IPS-20b (cell line): ENCODE data around the gene PAGE2.
"Not testable (repeated sequence)": the region's sequence is repeated elsewhere in the genome, so short reads cannot be mapped to it uniquely, and the experiment has no call there.

Experiments
- H3K27ac ChIP-seq: one replicate; pipeline ENCODE4 v1.5.1; 2013; ENCODE audit warnings: low read length
- H3K27me3 ChIP-seq: 2 replicates; pipeline ENCODE4 v1.6.1; 2013; ENCODE audit warnings: mild to moderate bottlenecking, low read length, inconsistent platforms; ENCODE audit not compliant: insufficient read depth
- H3K36me3 ChIP-seq: 2 replicates; pipeline ENCODE4 v1.6.1; 2013; ENCODE audit warnings: low read depth, mild to moderate bottlenecking, inconsistent platforms, low read length, moderate library complexity; ENCODE audit not compliant: insufficient read depth
- H3K4me1 ChIP-seq: 2 replicates; pipeline ENCODE4 v1.6.1; 2013; ENCODE audit warnings: mild to moderate bottlenecking, control low read depth, inconsistent platforms, low read length, moderate library complexity; ENCODE audit not compliant: insufficient read depth
- H3K4me3 ChIP-seq: 2 replicates; pipeline ENCODE4 v1.5.1; 2013; ENCODE audit warnings: mild to moderate bottlenecking, low read length, inconsistent platforms
- H3K9ac ChIP-seq: 2 replicates; pipeline ENCODE4 v1.6.1; 2013; ENCODE audit warnings: low read depth, mild to moderate bottlenecking, inconsistent platforms, low read length, moderate library complexity
- H3K9me3 ChIP-seq: 2 replicates; pipeline ENCODE4 v1.6.1; 2013; ENCODE audit warnings: mild to moderate bottlenecking, low read depth, low read length, inconsistent platforms; ENCODE audit not compliant: insufficient read depth

The PAGE2 gene

DNA sequence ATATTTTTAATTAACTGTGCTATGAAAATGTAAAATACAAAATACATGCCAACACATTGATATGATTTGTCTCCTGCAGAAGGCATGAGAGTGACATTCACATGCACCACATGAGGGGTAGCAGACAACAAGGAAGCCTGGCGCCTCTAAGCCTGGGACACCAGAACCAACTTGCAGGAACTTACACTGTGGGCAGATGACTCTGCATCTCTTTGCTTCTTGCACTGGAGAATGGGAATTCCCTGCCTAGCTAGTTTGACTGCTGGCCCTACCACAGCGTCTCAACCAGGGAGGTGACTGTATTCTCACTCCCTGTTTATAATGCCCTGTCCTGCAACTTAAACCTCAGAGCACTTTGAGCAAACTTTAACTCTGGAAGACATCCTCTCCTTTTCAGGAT, 40.5 kb downstream of the PAGE2 start:
- Histone ChIP-seq H3K4me1 (no peaks in the 10 kb centered on the region), H3K9me3 (no peaks in the 10 kb centered on the region), H3K36me3 (no peaks in the 10 kb centered on the region), H3K9ac (no peak overlapping the region), H3K27ac (no peak overlapping the region), H3K4me3 (no peak overlapping the region), H3K27me3 (no peaks in the 10 kb centered on the region)

DNA sequence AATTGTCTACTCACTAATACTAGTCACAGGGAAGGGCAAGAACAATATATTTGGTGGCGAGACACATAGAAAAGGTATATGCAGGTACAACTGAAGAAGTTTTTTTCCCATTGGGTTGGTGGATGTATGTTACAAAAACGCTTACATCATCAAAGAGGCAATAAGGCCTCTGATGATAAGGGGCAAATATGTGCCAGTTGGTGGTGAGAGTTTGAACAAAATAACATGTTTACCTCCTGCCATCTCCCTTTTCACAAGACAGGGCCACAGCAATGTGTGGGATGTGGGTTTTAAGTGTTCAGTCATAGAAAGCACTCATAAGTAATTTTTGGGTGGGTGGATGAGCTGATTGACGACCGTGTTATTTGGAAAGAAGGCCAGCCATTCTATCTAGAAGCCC, 41.7 kb downstream of the PAGE2 start:
- no peaks in the 10 kb centered on the region for H3K36me3 ChIP-seq
- H3K4me1 ChIP-seq: no peaks in the 10 kb centered on the region
- no peak overlapping the region for H3K27ac ChIP-seq
- H3K9me3 ChIP-seq: no peaks in the 10 kb centered on the region
- H3K4me3 ChIP-seq: no peak overlapping the region
- H3K27me3 ChIP-seq: no peaks in the 10 kb centered on the region
- no peak overlapping the region for H3K9ac ChIP-seq

- Histone ChIP-seq H3K27ac (no peak overlapping the region), H3K36me3 (no peaks in the 10 kb centered on the region), H3K9ac (no peak overlapping the region), H3K9me3 (no peaks in the 10 kb centered on the region), H3K4me1 (no peaks in the 10 kb centered on the region), H3K27me3 (no peaks in the 10 kb centered on the region), H3K4me3 (no peak overlapping the region)
These were observed 43.6 kb downstream of the PAGE2 start for GRCh38 chrX:55132416-55132815.

DNA sequence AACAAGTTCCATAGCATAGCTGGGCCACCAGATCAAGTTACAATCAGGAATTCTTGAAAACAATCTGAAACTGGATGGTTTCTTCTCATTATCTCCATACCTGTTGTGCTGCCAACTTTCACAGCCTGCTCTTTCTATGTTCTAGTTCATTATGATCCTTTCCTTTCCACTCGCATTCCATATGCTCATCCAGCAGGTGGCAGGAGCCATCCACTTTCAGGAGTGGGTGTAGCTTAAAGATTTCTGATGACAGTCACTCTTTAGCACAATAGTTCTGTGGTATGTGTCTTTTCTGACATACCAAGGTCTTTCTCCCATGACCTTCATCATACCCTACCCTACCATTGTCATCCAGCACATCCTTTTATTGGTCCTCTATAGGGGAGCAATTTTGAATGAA, 46.4 kb downstream of the PAGE2 start:
- H3K9ac ChIP-seq: no peak overlapping the region
- no peak overlapping the region for H3K27ac ChIP-seq
- H3K4me3 ChIP-seq: no peak overlapping the region
- no peaks in the 10 kb centered on the region for H3K27me3 ChIP-seq
- H3K36me3 ChIP-seq: no peaks in the 10 kb centered on the region
- no peaks in the 10 kb centered on the region for H3K4me1 ChIP-seq
- H3K9me3 ChIP-seq: no peaks in the 10 kb centered on the region

DNA sequence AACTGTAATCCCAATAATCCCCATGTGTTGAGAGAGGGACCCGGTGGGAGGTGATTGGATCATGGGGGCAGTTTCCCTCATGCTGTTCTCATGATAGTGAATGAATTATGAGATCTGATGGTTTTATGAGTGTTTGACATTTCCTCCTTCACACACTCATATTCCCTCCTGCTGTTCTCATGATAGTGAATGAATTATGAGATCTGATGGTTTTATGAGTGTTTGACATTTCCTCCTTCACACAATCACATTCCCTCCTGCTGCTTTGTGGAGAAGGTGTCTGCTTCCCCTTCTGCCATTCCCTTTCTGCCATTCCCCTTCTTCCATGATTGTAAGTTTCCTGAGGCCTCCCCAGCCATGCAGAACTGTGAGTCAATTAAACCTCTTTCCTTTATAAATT, 52.0 kb downstream of the PAGE2 start:
- H3K27me3 ChIP-seq, H3K36me3 ChIP-seq, H3K4me3 ChIP-seq, H3K27ac ChIP-seq, H3K4me1 ChIP-seq, H3K9ac ChIP-seq, H3K9me3 ChIP-seq: not testable (repeated sequence)
